Smooth muscle cell of the brain vasculature (primary cell): ENCODE measurements around the gene ETV3.
"Not testable (repeated sequence)": the region's sequence is repeated elsewhere in the genome, so short reads cannot be mapped to it uniquely, and the experiment has no call there.

ENCODE experiments used
- DNase-seq: peaks from one replicate; pipeline ENCODE4 v3.0.0-alpha.2; 2012; ENCODE audit warnings: low read depth, low spot score

Gene ETV3

GRCh38 chr1:157138220-157139051 is at the start of gene ETV3:
TSS of gene ETV3 (minus strand) at chr1:157138395. CDS start at chr1:157136352, 2,043 bp downstream.
- peak; percentile 79 for DNase-seq

GRCh38 chr1:157186281-157186992 is 48.2 kb upstream of the ETV3 start:
- no peak for DNase-seq

- no peak for DNase-seq
Measured at GRCh38 chr1:157183870-157184269, 45.7 kb upstream of the ETV3 start.

- DNase-seq, result not testable (repeated sequence)
Measured at GRCh38 chr1:157182371-157182770, 44.2 kb upstream of the ETV3 start.

GRCh38 chr1:157181790-157182189 is 43.6 kb upstream of the ETV3 start:
- DNase-seq, result no peak

GRCh38 chr1:157181258-157181657 is 43.1 kb upstream of the ETV3 start:
- no peak for DNase-seq

- DNase-seq, result no peak
Measured at GRCh38 chr1:157178490-157178889, 40.3 kb upstream of the ETV3 start.

GRCh38 chr1:157177733-157178394 is 39.7 kb upstream of the ETV3 start:
- DNase-seq, result no peak

GRCh38 chr1:157176591-157177121 is 38.5 kb upstream of the ETV3 start:
- DNase-seq, result no peak

GRCh38 chr1:157176016-157176415 is 37.8 kb upstream of the ETV3 start:
- DNase-seq, result no peak

GRCh38 chr1:157173900-157174410 is 35.8 kb upstream of the ETV3 start:
- no peak for DNase-seq

- not testable (repeated sequence) for DNase-seq
Measured at GRCh38 chr1:157173241-157173640, 35.0 kb upstream of the ETV3 start.

GRCh38 chr1:157172591-157172990 is 34.4 kb upstream of the ETV3 start:
- not testable (repeated sequence) for DNase-seq

GRCh38 chr1:157171903-157172503 is 33.8 kb upstream of the ETV3 start:
- not testable (repeated sequence) for DNase-seq

GRCh38 chr1:157170677-157171515 is 32.7 kb upstream of the ETV3 start:
- no peak for DNase-seq

- DNase-seq, result no peak
Measured at GRCh38 chr1:157168015-157168414, 29.8 kb upstream of the ETV3 start.

GRCh38 chr1:157167437-157167836 is 29.2 kb upstream of the ETV3 start:
- no peak for DNase-seq

- no peak for DNase-seq
Measured at GRCh38 chr1:157166590-157166989, 28.4 kb upstream of the ETV3 start.

GRCh38 chr1:157163273-157164127 is 25.3 kb upstream of the ETV3 start:
- no peak for DNase-seq

- DNase-seq, result no peak
Measured at GRCh38 chr1:157162345-157162744, 24.1 kb upstream of the ETV3 start.
